Measurements from ENCODE around the gene HLA-E. TPM values are rescaled to one million over a fixed set of nuclear protein-coding genes. Genes with fewer than 3 reads are reported as not detected.
"Not testable (repeated sequence)": the region's sequence is repeated elsewhere in the genome, so short reads cannot be mapped to it uniquely, and the experiment has no call there.

Gene HLA-E
- total RNA-seq, 1 donor from 2014 or later: 1,028 TPM

GRCh38 chr6:30515944-30516753, 26.8 kb downstream of the HLA-E start:
- TF ChIP-seq CTCF (IDR thresholded peaks at IDR 0.05): no peak
- ATAC-seq (peak; percentile 97), DNase-seq (peak; percentile 94)
- H3K4me1 ChIP-seq: peaks cover 21% of the 10 kb centered on the region
- H3K27me3 ChIP-seq: no peaks in the 10 kb centered on the region
- peak overlapping the region; percentile 92 for H3K27ac ChIP-seq
- H3K9me3 ChIP-seq: no peaks in the 10 kb centered on the region
- intact Hi-C loops (cut with DNase I): no loop called here
- peak overlapping the region; percentile 53 for H3K4me3 ChIP-seq
- H3K36me3 ChIP-seq: no peaks in the 10 kb centered on the region

GRCh38 chr6:30516754-30517076, 27.4 kb downstream of the HLA-E start:
- H3K4me3 ChIP-seq: peak overlapping the region; percentile 53
- intact Hi-C loops (cut with DNase I); H3K27me3 ChIP-seq; ATAC-seq; DNase-seq; H3K36me3 ChIP-seq; H3K9me3 ChIP-seq: not testable (repeated sequence)
- peak overlapping the region; percentile 92 for H3K27ac ChIP-seq
- peaks cover 21% of the 10 kb centered on the region for H3K4me1 ChIP-seq

GRCh38 chr6:30517767-30518504, 28.6 kb downstream of the HLA-E start:
- H3K9me3 ChIP-seq; H3K27me3 ChIP-seq; H3K4me3 ChIP-seq; ATAC-seq; intact Hi-C loops (cut with DNase I); H3K36me3 ChIP-seq: not testable (repeated sequence)
- Histone ChIP-seq H3K4me1 (peaks cover 21% of the 10 kb centered on the region), H3K27ac (peak overlapping the region; percentile 92)
- peak; percentile 64 for DNase-seq

- H3K27ac ChIP-seq; H3K27me3 ChIP-seq; H3K4me3 ChIP-seq; DNase-seq; H3K9me3 ChIP-seq; ATAC-seq; H3K36me3 ChIP-seq; intact Hi-C loops (cut with DNase I): not testable (repeated sequence)
- H3K4me1 ChIP-seq: peaks cover 21% of the 10 kb centered on the region
Observed at GRCh38 chr6:30518505-30519145, 29.3 kb downstream of the HLA-E start.

GRCh38 chr6:30520522-30520921, 31.2 kb downstream of the HLA-E start:
- ATAC-seq (no peak), DNase-seq (no peak)
- no peaks in the 10 kb centered on the region for H3K9me3 ChIP-seq
- H3K27ac ChIP-seq: peak overlapping the region; percentile 70
- TF ChIP-seq CTCF (IDR thresholded peaks at IDR 0.05): no peak
- peaks cover 15% of the 10 kb centered on the region for H3K4me1 ChIP-seq
- no peak overlapping the region for H3K4me3 ChIP-seq
- H3K36me3 ChIP-seq: no peaks in the 10 kb centered on the region
- intact Hi-C loops (cut with DNase I): no loop called here
- no peaks in the 10 kb centered on the region for H3K27me3 ChIP-seq

- DNase-seq; H3K9me3 ChIP-seq; H3K36me3 ChIP-seq; H3K27me3 ChIP-seq; H3K4me3 ChIP-seq; intact Hi-C loops (cut with DNase I): not testable (repeated sequence)
- peak; percentile 69 for ATAC-seq
- peaks cover 15% of the 10 kb centered on the region for H3K4me1 ChIP-seq
- peak overlapping the region; percentile 70 for H3K27ac ChIP-seq
Observed at GRCh38 chr6:30521082-30521481, 31.8 kb downstream of the HLA-E start.

GRCh38 chr6:30521952-30522351, 32.6 kb downstream of the HLA-E start:
- H3K9me3 ChIP-seq; DNase-seq; H3K36me3 ChIP-seq; H3K27me3 ChIP-seq; intact Hi-C loops (cut with DNase I); ATAC-seq; H3K4me3 ChIP-seq; H3K27ac ChIP-seq: not testable (repeated sequence)
- peaks cover 12% of the 10 kb centered on the region for H3K4me1 ChIP-seq

- H3K27ac ChIP-seq; H3K36me3 ChIP-seq; H3K9me3 ChIP-seq; H3K4me3 ChIP-seq; ATAC-seq; H3K27me3 ChIP-seq; intact Hi-C loops (cut with DNase I); DNase-seq: not testable (repeated sequence)
- H3K4me1 ChIP-seq: peaks cover 12% of the 10 kb centered on the region
Observed at GRCh38 chr6:30526444-30526843, 37.1 kb downstream of the HLA-E start.

GRCh38 chr6:30529349-30529875, 40.1 kb downstream of the HLA-E start:
- H3K27ac ChIP-seq; H3K9me3 ChIP-seq; H3K4me3 ChIP-seq; H3K27me3 ChIP-seq; intact Hi-C loops (cut with DNase I); H3K36me3 ChIP-seq; DNase-seq: not testable (repeated sequence)
- peaks cover 21% of the 10 kb centered on the region for H3K4me1 ChIP-seq
- ATAC-seq: peak; percentile 55

All from upper lobe of right lung (tissue), 1 donor.